ENCODE data around the gene NTRK3. TPM values are rescaled to one million over a fixed set of nuclear protein-coding genes. Genes with fewer than 3 reads are reported as not detected.

Gene NTRK3
- total and polyA plus RNA-seq, 2 donors (not counting 3 experiments of a cell fraction or from before 2014, with no cell fraction given): not detected

DNA sequence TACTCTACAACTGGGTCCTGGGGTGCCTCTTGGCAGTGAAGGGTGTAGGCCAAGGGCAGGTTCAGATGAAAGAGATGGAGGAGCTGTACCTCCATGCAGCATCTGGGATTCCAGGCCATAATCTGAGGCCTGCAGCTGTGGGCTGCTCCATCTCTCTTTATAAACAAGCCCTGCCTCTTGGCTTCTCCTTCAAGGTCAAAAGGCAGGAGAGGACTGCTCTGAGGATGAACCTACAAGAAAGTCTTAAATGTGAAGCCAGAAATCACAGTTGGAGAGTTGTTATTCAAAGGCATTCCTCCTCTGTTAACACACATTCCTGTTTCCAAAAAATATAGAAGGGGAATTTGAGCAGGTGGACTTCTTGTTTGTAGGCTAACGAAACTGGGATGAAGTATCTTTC, 355.5 kb downstream of the NTRK3 start:
- no peaks in the 10 kb centered on the region for H3K36me3 ChIP-seq (ENCODE audit: control insufficient read depth in 2 of 2, extremely low read depth in 1 of 2, insufficient read depth in 2 of 2, low read length in 2 of 2)
- BruUV-seq (replicated peaks): no TSS peak
- no peak for TF ChIP-seq JUN (IDR thresholded peaks at IDR 0.05; ENCODE audit: borderline replicate concordance, insufficient read depth, insufficient read length, low read depth)
- no peak for TF ChIP-seq MYC (IDR thresholded peaks at IDR 0.05; ENCODE audit: low read depth, low read length)
- no peaks in the 10 kb centered on the region for H3K79me2 ChIP-seq (ENCODE audit: control insufficient read depth, insufficient read depth, low read length)
- H3K4me3 ChIP-seq (replicated peaks in 1 of 3; ENCODE audit: insufficient read depth in 1 of 3, low read depth in 1 of 3, low read length in 3 of 3): no peak overlapping the region
- ChIA-PET CTCF (no interaction called here), POLR2A (no interaction called here)
- no peak overlapping the region for H3K27ac ChIP-seq (ENCODE audit: insufficient read depth, low read depth, low read length)
- no peaks in the 10 kb centered on the region for H3K4me1 ChIP-seq (ENCODE audit: control insufficient read depth, extremely low read depth, insufficient read depth, low read length)
- intact Hi-C loops (cut with micrococcal nuclease): no loop called here
- no peaks in the 10 kb centered on the region for H3K27me3 ChIP-seq (ENCODE audit: control insufficient read depth in 2 of 2, insufficient read depth in 2 of 2, low read length in 2 of 2)
- no peak for DNase-seq (ENCODE audit: low read depth, low spot score)
- no peak overlapping the region for H3K4me2 ChIP-seq (ENCODE audit: insufficient read depth, low read length)
- peaks cover 5% of the 10 kb centered on the region for H3K9me3 ChIP-seq (replicated peaks; ENCODE audit: control insufficient read depth, insufficient read depth, low read length)
- H3K9ac ChIP-seq (replicated peaks; ENCODE audit: extremely low read depth, insufficient read depth, low read length): no peak overlapping the region
- H2AFZ ChIP-seq (ENCODE audit: low read depth, low read length): no peak overlapping the region
- no peaks in the 10 kb centered on the region for H4K20me1 ChIP-seq (replicated peaks; ENCODE audit: control insufficient read depth, extremely low read depth, insufficient read depth, low read length)
- H3K9me1 ChIP-seq (replicated peaks; ENCODE audit: control insufficient read depth, extremely low read depth, insufficient read depth, low read length): no peaks in the 10 kb centered on the region
- no peak for FAIRE-seq
- dilution Hi-C loops (cut with MboI; ENCODE audit: extremely low pct_ligation_motif_present, low sequenced_read_pairs): no loop called here

- H4K20me1 ChIP-seq (replicated peaks; ENCODE audit: control insufficient read depth, extremely low read depth, insufficient read depth, low read length): no peaks in the 10 kb centered on the region
- DNase-seq (ENCODE audit: low read depth, low spot score) (no peak), FAIRE-seq (no peak)
- no peaks in the 10 kb centered on the region for H3K27me3 ChIP-seq (ENCODE audit: control insufficient read depth in 2 of 2, insufficient read depth in 2 of 2, low read length in 2 of 2)
- CTCF ChIA-PET: no interaction called here
- no peak overlapping the region for H3K4me3 ChIP-seq (replicated peaks in 1 of 3; ENCODE audit: insufficient read depth in 1 of 3, low read depth in 1 of 3, low read length in 3 of 3)
- H3K27ac ChIP-seq (ENCODE audit: insufficient read depth, low read depth, low read length): no peak overlapping the region
- H2AFZ ChIP-seq (ENCODE audit: low read depth, low read length): no peak overlapping the region
- intact Hi-C loops (cut with micrococcal nuclease) (no loop called here), dilution Hi-C loops (cut with MboI; ENCODE audit: extremely low pct_ligation_motif_present, low sequenced_read_pairs) (no loop called here)
- no peak for TF ChIP-seq POLR2A (IDR thresholded peaks at IDR 0.05; ENCODE audit: low read depth, low read length)
- no peak for TF ChIP-seq GATA2 (IDR thresholded peaks at IDR 0.05; ENCODE audit: insufficient read depth, insufficient read length, low read depth, low read length)
- TF ChIP-seq FOS (IDR thresholded peaks at IDR 0.05; ENCODE audit: borderline replicate concordance, insufficient read depth, low read length): no peak
- TF ChIP-seq JUN (IDR thresholded peaks at IDR 0.05; ENCODE audit: borderline replicate concordance, insufficient read depth, insufficient read length, low read depth): no peak
- TF ChIP-seq, protein P1, sequence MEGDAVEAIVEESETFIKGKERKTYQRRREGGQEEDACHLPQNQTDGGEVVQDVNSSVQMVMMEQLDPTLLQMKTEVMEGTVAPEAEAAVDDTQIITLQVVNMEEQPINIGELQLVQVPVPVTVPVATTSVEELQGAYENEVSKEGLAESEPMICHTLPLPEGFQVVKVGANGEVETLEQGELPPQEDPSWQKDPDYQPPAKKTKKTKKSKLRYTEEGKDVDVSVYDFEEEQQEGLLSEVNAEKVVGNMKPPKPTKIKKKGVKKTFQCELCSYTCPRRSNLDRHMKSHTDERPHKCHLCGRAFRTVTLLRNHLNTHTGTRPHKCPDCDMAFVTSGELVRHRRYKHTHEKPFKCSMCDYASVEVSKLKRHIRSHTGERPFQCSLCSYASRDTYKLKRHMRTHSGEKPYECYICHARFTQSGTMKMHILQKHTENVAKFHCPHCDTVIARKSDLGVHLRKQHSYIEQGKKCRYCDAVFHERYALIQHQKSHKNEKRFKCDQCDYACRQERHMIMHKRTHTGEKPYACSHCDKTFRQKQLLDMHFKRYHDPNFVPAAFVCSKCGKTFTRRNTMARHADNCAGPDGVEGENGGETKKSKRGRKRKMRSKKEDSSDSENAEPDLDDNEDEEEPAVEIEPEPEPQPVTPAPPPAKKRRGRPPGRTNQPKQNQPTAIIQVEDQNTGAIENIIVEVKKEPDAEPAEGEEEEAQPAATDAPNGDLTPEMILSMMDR (IDR thresholded peaks at IDR 0.05; ENCODE audit: extremely low read depth in 1 of 2, insufficient read depth in 1 of 2, low read depth in 1 of 2, low read length in 2 of 2): no peak
- TF ChIP-seq EZH2 (IDR thresholded peaks at IDR 0.05; ENCODE audit: borderline replicate concordance, low read depth, low read length, severe bottlenecking): no peak
- TF ChIP-seq POLR2AphosphoS5 (IDR thresholded peaks at IDR 0.05; ENCODE audit: insufficient read depth, low read depth, low read length): no peak
- no peak for TF ChIP-seq MYC (IDR thresholded peaks at IDR 0.05; ENCODE audit: low read depth, low read length)
- TF ChIP-seq MAX (IDR thresholded peaks at IDR 0.05; ENCODE audit: insufficient read depth, insufficient read length): no peak
- no peaks in the 10 kb centered on the region for H3K4me1 ChIP-seq (ENCODE audit: control insufficient read depth, extremely low read depth, insufficient read depth, low read length)
- H3K9me3 ChIP-seq (replicated peaks; ENCODE audit: control insufficient read depth, insufficient read depth, low read length): peaks cover 7% of the 10 kb centered on the region
- H3K9ac ChIP-seq (replicated peaks; ENCODE audit: extremely low read depth, insufficient read depth, low read length): no peak overlapping the region
- H3K79me2 ChIP-seq (ENCODE audit: control insufficient read depth, insufficient read depth, low read length): no peaks in the 10 kb centered on the region
- no peaks in the 10 kb centered on the region for H3K9me1 ChIP-seq (replicated peaks; ENCODE audit: control insufficient read depth, extremely low read depth, insufficient read depth, low read length)
- no TSS peak for BruUV-seq (replicated peaks)
- POLR2A ChIA-PET: no interaction called here
- H3K4me2 ChIP-seq (ENCODE audit: insufficient read depth, low read length): no peak overlapping the region
- no peaks in the 10 kb centered on the region for H3K36me3 ChIP-seq (ENCODE audit: control insufficient read depth in 2 of 2, extremely low read depth in 1 of 2, insufficient read depth in 2 of 2, low read length in 2 of 2)
Measured at GRCh38 chr15:87896936-87897335, 359.6 kb downstream of the NTRK3 start.

All from endothelial cell of umbilical vein (primary cell).